Measurements from ENCODE around the gene SCLY. TPM values are rescaled to one million over a fixed set of nuclear protein-coding genes. Genes with fewer than 3 reads are reported as not detected.

Gene SCLY
- total RNA-seq, 1 experiment from 2014 or later: 51.2 TPM

GRCh38 chr2:238124488-238125126, 63.8 kb downstream of the SCLY start:
- no peak for DNase-seq (ENCODE audit: low read depth)

DNA sequence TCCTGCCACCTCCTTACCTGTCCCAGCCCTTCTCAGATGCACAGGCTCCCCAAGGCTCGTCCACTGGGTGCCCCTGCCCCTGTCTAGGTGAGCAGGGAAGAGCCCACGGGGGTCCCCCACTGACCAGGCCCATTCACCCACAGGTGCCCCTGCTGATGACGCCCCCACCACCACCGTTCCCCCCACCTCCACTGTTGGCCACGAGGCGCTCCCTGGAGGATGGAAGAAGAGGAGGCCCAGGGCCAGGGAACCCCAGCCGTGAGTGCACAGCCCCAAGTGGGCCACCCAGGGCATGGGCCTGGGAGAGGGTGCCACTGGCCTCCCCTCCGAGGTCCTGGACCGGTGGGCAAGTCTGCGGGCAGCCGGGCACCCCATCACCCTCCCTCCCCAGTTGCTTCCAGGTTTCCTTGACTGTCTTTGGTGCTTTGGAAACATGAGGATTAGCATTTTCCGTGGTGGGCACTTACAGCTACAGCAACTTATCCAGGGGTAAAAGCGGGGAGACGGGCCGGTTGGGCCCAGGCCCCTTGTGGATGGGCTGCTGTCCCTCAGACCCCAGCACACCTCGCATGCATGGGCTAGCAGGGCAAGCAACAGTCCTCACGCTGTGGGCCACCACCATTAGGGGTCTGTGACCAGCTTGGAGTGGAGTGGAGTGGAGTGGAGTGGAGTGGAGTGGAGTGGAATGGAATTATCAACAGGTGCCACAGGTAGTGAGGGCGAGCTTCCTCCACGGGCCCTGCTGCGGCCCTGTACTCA, 64.5 kb downstream of the SCLY start:
- no peak for DNase-seq (ENCODE audit: low read depth)

- DNase-seq (ENCODE audit: low read depth): no peak
Observed at GRCh38 chr2:238126338-238126737, 65.5 kb downstream of the SCLY start.

DNA sequence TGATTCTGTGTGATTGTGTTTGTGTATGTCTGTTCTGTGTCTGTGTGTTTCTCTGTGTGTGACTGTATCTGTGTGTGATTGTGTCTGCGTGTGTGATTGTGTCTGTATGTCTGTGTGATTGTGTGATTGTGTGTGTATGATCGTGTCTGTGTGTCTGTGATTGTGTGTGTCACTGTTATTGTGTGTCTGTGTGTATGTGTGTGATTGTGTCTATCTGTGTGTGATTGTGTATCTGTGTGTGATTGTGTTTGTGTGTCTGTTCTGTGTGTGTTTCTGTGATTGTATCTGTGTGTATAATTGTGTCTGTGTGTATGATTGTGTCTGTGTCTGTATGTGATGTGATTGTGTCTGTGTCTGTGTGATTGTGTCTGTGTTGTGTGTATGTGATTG, 66.0 kb downstream of the SCLY start:
- DNase-seq (ENCODE audit: low read depth): no peak

- DNase-seq (ENCODE audit: low read depth): peak; percentile 68
Observed at GRCh38 chr2:238127165-238128060, 66.6 kb downstream of the SCLY start.

DNA sequence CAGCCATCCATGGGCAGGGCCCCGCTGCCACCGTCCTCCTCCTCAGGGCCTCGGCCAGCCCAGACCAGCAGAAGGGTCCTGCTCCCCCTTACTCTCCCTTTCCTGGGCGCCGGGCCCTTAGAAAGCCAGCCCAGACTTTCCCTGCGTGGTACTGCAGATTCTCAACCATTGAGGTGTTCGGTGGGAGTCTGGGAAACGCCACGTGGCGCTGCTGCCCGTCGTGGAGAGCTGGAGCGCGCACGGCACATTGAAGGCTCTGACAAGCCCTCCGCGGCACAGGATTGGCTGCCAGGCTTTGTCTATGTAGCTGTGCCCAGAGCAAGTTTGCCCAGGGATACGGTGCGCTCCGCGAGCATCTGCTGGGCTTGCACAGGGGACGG, 67.2 kb downstream of the SCLY start:
- DNase-seq (ENCODE audit: low read depth): no peak

GRCh38 chr2:238128534-238129001, 67.8 kb downstream of the SCLY start:
- no peak for DNase-seq (ENCODE audit: low read depth)

DNA sequence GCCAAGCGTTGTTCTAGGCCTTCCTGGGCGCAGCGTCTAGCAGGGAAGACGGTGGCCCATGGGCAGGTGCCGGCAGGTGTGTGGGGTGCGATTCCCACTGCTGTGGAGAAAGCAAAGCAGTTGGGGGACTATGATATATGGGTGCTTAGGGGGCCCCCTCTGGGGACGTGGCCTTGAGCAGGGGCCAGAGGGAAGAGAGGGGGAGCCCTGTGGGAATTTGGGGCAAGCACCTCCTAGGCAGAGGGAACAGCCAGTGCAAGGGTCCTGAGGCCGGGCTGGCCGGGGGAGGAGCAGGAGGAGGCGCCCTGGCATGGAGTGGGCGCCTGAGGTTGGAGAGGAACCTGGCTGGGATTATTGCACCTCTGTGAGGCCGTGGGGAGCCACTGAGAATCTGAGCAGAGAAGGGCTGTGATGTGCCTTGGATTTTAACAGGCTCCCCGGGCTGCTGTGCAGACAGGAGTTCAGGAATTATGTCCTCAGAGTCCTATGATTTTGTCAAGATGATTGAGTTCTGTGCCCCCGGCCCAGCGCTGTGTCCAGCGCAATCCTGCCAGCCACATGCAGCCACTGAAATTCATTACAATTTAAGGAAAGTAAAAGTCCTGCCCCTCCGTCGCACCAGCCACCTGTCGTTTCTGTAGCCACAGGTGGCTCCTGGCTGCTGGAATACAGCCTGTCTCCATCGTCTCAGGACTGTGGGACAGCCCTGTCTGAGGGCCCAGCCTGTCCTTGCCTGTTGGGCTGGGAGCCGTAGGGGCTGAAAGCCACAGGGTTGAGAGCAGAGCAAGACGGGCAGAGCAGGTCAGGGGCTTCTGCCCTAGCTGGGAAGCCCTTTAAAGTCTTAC, 68.6 kb downstream of the SCLY start:
- no peak for DNase-seq (ENCODE audit: low read depth)

- DNase-seq (ENCODE audit: low read depth): no peak
Observed at GRCh38 chr2:238130111-238130695, 69.4 kb downstream of the SCLY start.

DNA sequence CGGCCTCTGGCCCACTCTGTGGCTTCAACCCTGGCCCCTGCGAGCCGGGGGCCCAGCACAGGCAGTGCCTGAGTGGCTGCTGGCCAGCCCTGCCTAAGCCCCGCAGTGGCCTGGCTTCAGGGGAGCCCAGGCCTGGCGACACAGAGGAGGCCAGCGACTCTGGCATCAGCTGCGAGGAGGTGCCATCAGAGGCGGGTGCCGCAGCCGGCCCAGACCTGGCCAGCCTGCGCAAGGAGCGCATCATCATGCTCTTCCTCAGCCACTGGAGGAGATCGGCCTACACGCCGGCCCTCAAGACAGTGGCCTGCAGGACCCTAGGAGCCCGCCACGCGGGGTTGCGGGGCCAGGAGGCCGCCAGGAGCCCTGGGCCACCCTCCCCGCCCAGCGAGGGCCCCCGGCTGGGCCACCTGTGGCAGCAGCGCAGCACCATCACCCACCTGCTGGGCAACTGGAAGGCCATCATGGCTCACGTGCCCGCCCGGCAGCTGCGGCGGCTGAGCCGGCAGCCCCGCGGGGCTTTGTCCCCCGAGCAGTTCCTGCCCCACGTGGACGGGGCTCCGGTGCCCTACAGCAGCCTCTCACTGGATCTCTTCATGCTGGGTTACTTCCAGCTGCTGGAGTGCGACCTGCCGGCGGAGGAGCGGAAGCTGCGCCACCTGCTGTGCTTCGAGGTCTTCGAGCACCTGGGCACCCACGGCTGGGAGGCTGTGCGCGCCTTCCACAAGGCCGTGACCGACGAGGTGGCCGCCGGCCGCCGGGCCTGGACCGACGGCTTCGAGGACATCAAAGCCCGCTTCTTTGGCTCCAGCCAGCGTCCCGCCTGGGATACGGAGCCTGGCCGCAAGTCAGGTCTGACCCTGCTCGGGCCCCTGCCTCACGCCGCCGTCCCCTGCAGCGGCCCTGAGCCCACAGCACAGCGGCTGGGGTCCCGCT, 70.2 kb downstream of the SCLY start:
- no peak for DNase-seq (ENCODE audit: low read depth)

DNA sequence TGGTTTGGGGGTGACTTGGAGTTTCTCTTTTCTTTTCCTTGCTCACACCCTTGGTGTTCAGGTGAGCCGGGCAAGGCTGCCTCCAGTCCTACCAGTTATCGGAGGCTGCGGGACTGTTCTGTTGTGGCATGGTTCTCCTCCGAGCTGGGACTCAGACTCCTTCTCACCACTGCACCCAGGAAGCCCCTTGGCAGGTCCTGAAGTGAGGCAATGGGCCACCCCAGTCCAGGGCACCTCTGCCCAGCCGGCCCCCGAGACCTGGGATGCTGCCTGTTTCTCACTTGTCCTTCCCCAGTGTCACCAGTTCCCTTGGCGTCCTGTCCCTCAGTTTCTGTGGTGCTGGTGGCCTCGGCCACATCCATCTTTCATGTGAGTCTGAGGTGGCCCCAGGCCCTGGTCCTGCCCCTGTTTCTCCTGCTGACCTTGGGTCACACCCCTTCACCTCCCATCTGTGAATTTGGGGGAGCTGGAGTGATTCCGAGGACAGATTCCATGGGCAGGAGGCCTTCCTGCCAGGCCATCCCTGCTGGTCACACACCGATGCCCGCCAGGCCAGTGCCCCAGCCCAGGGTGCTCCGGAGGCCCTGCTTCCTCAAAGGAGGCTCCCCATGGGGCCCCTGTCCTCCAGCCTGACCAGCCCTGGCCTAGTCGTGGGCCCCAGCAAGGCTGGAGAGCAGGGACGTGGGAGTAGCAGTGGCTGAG, 71.1 kb downstream of the SCLY start:
- no peak for DNase-seq (ENCODE audit: low read depth)

DNA sequence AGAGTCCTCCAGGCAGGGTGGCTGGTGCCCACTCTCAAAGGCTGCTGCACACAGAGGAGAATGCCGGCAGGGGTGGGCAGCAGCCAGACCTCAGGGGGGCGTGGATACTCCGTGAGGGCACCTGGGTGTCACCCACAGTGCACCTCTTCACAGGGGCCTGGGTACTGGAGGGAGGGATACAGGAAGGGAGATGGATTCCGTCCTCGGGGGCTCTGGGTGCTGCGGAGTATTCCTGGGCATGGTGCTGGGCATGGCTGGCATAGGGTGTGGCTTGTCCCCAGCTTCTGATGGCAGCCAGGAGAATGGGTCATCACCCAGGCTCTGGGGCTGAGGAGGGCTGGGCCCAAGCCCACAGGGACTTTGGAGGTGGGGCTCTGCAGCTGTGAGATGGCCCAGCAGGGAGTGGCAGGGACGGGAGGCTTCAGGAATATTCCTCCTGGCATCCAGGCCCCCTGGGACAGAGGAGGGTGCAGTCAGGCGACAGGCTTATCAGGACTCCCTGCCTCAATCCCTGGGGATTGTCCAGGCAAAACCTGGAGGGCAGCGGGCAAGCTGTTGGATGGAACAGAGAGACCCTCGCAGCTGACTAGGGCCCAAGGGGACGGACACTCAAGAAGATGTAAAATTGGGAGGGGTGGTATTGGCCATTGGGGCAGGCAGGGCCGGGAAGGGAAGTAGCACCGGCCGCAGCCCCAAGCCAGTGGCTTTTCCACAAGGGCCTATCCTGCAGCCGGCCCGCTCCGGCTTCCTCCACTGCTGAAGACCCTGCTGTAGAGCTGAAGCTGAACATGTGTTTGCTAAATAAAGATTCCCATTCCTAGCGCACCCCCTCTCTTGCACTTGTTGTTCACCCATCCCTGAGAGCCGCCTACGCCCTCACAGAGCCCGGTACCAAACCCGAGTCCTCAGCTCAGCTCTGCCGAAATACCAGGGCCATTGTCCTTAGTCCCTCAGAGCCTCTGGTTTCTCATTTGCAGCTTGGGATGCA, 72.0 kb downstream of the SCLY start:
- DNase-seq (ENCODE audit: low read depth): no peak

DNA sequence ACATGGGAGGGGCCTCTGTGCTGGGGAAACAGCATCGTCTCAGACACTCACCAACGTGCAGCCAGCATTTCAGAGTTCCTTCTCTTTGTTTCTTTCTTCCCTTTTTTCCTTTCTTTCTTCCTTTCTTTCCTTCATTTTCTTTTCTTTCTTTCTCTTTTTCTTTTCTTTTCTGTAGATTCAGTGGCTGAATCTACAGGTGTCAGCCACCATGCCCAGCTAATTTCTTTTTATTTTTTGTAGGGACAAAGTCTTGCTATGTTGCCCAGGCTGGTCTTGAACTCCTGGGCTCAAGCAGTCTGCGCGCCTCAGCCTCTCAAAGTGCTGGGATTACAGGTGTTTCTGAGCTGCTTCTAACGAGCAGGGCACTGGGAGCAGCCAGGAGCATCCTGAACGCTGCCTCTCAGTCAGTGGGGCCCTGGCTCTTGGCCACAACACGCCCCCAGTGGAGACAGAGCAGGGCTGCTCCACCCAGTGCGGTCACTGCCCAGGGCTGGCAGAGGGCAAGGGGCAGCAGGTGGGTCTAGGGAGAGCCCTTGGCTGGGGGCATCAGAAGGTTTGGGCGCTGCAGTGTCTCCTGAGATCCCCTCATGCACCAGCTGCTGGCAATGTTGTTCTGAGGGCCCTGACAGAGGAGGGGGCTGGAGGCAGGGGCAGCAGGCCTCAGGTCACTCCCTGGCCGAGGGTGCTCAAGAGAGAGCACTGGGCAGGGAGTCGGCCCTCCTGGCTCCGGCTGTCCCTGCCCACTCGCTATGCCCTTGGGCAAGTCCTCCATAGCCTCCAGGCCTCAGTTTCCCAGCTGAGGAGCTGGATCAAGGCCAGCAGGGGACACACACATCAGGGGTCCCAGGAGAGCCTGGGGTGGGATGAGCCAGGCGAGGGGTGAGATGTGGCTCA, 72.9 kb downstream of the SCLY start:
- DNase-seq (ENCODE audit: low read depth): no peak

DNA sequence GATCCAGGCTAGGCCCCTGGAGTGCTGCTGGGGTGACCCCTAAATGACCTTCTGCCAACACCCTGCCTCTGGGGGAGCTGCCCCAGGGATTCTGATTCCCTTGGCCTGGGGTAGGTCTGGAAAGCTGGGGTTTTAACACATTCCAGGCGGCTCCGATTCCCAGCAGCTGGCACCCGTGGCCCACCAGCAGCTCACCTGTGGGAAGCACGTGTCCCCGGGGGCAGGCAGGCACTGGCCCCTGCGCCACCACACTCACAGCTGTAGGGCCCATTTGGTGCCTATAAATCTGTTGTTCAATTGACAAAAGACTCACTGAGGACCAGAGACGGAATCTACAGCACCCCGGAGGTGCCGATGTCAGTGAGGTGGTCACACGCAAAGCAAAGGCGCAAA, 73.6 kb downstream of the SCLY start:
- DNase-seq (ENCODE audit: low read depth): no peak

DNA sequence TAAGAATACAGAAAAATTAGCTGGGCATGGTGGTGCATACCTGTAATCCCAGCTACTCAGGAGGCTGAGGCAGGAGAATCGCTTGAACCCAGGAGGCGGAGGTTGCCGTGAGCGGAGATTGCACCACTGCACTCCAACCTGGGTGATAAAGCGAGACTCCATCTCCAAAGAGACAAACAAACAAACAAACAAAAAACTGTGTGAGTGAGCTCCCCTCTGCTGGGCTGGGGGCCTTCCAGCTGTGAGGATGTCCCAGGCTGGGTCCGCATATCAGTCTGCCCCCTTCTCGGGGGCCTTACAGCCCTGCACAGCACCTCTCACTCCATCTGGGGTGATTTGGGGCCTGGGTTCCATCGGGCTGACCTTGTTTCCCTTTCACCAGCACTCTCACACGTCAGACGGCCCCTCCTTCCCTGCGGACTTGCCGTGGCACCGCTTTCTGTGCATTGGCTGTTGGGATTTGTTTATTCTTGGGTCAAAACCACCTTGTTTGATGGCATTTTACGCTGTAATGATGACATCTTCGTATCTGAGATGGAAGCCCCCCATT, 74.9 kb downstream of the SCLY start:
- no peak for DNase-seq (ENCODE audit: low read depth)

DNA sequence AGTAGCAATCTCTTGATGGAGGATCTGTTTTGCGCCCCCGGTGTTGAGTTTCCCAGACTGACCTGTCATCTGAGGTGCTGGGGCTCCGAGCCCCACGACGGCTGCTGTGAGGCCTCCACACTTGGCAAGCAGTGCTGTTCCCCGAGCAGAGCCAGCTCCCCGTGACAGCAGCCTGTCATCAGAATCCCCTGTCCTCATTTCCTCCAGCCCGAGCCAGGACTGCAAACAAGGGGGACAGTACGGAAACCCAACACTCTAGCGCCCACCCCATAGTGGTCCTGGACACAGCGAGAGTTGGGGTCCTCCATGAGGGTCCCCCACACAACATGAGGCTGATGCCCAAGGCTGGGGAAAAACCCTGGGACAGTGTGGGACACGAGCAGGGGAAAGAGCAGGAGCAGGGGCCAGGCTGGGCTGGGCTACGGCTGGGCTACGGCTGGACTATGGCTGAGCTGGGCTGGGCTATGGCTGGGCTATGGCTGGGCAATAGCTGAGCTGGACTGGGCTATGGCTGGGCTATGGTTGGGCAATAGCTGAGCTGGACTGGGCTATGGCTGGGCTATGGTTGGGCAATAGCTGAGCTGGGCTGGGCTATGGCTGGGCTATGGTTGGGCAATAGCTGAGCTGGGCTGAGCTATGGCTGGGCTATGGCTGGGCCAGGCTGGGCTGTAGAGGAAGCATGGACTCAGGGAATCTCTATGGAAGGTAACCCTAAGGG, 76.2 kb downstream of the SCLY start:
- peak; percentile 52 for DNase-seq (ENCODE audit: low read depth)
